ENCODE results near the gene POLN. TPM values are rescaled to one million over a fixed set of nuclear protein-coding genes. Genes with fewer than 3 reads are reported as not detected.
A peak's percentile ranks its signal among the peaks of the same experiment; 100 is the strongest.

Gene POLN
- polyA plus RNA-seq, 10 donors: 1.6 to 4.8 (median 2.4) TPM

GRCh38 chr4:2059726-2060602 lies 182.0 kb downstream of the POLN start:
- no peak for DNase-seq

GRCh38 chr4:2059046-2059725 lies 182.7 kb downstream of the POLN start, which contains the start of gene NAT8L:
Gene NAT8L, plus strand, starts transcription at chr4:2059327. Its CDS starts 185 bp downstream, at chr4:2059512.
- DNase-seq: peak in 1 of 3 donors; percentile 50

DNA sequence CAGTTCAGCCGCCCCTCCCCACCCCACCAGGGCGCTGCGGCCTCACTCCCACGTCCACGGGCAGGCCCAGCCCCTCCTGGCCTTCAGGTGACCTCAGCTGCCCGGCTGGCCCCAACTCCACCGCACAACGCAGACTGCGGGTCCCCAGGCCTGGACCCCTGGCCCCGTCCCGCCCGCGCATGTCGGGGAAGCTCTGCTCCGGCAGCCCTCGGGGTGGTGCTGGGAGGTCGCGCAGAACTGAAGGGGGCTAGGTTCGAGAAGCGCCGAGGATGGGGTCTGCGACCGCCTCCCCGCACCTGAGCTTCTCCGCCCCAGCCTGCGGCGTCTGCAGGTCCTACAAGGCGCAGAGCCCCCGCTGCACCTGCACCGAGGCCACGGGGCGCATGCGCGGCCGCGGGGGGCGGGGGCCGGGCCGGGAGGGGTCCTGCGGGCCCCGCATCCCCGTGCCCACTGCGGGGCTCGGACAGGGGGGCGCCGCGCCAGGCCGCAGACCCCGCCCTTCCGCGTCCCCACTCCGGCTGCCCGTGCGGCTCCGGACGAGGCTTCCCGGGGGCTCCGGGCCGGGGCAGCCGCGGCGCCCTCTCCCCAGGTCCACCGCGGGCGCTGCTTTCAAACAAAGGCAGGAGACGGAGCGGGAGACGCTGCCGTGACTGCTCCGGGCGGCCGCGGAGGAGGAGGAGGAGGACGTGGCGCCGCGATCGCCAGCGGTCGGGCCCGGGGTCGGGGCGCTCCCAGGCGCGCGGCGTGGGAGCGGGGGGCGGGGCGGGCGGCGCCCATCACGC lies 183.5 kb downstream of the POLN start:
- DNase-seq: no peak

DNA sequence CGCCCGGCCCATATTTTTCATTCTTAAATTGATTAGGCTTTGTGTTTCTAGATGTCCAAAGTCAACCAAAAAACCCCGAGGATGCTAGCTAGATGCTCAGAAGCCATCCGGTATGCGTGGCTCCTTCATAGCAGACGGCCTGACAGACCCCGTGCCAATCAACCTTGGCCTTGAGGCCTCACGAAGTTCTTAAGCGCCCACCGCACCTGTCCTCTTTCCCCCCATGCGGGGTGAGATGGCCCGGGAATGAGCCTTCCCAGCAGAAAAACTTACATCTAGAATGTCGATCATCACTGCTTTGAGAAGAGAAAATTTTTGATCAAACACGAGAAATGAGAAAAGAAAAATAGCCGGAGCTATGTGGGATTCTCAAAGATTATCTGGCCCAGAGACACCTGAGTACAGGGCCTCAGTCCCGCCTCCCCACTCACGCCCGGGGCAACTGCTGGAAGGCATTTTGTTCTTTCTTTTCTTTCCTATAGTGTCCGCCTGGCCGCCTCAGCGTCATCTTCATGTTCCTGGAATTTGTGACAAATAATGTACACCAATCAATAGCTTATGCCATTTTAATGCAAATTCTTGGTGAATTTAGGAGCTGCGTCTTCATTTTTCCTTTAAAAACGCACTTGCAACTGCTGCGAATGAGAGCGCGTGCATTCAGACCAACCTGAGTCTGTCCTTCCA lies 184.4 kb downstream of the POLN start:
- DNase-seq: no peak

- DNase-seq: no peak
These were observed 187.7 kb downstream of the POLN start for GRCh38 chr4:2054217-2054616.

GRCh38 chr4:2051086-2051485 lies 190.8 kb downstream of the POLN start:
- DNase-seq: no peak

DNA sequence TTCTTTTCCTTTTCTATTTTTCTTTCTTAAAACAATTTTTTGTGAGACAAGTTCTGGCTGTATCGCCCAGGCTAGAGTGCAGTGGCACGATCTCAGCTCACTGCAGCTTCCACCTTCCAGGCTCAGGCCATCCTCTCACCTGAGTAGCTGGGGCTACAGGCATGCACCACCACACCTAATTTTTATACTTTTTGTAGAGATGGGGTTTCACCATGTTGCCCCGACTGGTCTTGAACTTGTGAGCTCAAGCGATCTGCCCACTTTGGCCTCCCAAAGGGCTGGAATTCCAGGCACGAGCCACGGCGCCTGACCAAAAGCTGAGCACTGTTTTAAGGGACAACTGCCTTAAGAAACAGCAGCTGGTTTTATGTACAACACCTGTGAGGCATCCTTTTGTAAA lies 192.1 kb downstream of the POLN start:
- no peak for DNase-seq

DNA sequence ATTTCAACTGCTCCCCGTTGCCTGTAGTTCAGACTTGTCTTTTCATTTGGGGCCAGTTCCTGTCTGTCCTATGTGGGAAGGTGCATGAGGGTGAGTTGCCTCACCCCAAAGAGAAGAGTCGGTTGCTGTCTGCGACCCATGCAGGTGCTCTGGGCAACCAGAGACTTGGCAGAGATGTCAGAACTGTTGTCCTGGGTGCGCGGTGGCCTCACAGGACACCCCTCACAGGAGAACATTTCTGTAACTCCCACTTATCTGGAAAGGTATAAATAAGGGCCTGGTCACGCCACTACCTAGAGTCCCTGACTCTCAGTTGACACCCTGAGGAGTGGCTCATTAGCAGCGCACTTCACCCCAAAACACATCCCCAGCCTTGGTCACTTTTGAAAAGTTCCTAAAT lies 192.5 kb downstream of the POLN start:
- no peak for DNase-seq

DNA sequence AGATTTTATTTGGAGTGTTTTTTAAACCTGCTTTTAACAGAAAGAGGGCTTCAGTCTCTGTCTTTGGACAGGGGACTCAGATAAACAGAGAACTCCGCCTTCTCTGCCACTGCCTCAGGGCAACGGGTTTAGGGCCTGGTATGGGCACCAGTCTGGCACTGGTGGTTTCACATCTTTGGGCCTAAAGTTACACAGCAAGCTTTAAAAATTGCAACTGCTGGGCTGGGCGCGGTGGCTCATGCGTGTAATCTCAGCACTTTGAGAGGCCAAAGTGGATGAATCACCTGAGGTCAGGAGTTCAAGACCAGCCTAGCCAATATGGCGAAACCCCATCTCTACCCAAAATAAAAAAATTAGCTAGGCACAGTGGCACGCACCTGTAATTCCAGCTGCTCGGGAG lies 193.1 kb downstream of the POLN start:
- no peak for DNase-seq

- no peak for DNase-seq
These were observed 193.9 kb downstream of the POLN start for GRCh38 chr4:2047781-2048581.

DNA sequence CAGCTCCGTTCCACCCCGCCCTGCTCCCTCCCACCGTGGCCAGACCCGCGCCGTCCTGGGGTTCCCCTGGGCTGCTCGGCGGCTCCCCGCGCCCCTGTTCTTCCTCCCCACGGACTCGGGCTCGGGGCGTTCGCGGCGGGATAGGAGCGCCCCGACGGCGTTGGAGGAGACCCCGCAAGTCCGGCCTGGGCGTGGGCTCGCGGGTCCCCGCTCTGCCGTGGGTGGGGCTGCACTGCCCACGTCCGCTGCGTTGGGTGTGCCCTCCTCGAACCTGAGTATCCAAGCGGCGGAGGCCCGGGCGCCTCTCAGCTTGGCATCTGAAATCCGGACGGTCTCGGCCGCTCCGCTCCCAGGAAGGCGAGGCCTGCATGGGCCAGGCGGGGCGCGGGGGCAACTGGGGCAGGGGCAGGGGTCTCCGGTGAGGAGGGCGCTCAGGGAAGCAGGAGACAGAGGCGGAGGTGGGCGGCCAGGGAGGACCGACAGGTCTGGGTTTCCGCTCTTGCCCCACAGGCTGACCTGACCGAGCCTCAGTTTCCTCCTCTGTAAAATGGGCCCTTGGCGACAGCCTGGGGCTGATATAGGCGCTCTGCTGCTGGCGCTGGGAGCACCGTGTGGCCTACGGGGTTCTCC lies 194.8 kb downstream of the POLN start:
- no peak for DNase-seq

GRCh38 chr4:2046031-2046961 lies 195.6 kb downstream of the POLN start:
- no peak for DNase-seq

DNA sequence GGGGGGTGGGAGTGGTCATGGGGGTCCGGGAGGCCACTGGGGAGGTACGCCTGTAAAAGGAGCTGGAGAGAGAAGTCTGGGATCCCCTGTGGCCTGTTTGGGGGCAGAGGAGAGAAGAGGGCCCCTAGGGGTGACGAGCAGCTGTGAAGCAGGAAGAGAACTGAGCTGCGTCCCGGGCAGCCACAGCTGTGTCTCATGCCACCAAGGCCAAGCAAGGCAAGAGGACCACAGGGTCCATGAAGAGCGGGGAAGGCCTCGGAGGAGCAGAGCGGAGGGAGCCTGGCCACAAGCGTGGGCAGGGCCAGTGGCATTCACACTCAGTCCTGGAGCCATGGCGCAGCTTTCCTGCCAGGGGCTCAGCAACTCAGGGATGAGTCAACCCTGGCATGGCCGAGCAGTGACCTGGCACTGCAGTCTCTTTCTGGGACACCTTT lies 196.4 kb downstream of the POLN start:
- no peak for DNase-seq

DNA sequence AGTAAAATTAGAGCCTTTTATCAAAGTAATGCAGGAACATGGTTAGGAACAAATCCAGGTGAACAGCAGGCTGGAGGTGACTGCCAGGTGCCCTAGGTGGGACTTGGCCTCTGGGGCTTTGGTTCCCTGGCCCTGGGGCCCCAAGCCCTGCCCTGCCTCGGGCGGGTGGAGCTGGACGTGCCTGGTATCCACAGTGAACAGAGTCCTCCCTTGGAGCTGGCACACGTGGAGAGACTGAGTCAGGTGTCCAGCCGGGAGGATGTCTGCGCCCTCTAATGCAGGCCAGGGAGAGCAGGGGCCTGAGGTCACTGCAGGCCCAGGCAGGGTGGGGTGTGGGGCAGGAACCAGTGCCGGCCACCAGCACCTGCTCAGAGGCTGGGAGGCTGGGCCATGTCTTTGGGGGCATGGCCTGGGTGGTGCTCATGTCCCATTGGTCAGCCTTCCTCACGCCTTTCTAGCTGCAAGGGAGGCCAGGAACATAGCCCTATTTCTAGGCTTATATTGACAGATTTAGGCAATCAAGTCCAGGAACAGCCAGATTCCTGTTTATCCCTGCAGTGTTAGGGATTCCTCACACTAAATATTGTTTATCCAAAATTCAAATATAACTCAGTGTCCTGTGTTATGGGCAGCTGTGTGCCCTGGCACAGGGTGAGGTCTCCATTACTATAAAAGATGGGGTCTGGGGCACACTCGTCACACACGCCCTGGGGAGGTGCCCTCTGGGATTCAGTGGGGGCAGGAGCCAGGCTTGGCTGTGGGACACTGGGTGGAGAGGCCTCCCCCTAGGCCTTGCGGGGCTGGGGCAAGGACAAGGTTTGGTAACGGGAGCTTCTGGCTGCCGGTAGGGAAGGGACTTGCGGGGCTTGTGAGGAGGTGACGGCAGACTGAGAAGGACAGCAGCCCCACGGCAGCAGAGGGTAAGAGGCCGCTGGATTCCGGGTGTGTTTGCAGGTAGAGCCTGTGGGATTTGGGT lies 197.1 kb downstream of the POLN start:
- DNase-seq: no peak

DNA sequence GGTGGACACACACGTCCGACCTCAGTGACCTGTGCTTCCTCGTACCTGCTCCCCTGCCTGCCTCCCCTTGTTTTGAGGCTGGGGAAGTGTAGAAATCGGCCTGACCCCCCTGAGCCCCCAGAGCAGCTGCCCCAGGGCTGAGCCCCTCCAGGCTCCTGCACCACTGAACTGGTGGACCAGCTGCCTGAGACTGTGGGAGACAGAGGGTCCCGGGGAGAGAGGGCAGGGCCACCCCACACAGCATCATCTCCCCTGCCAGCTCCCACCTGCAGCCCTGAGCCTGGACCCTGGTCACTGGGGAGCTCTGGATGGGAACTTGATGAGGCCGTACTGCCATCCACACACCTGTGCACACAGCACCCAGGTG lies 197.8 kb downstream of the POLN start:
- DNase-seq: no peak

- DNase-seq: no peak
These were observed 198.4 kb downstream of the POLN start for GRCh38 chr4:2043396-2044118.

DNA sequence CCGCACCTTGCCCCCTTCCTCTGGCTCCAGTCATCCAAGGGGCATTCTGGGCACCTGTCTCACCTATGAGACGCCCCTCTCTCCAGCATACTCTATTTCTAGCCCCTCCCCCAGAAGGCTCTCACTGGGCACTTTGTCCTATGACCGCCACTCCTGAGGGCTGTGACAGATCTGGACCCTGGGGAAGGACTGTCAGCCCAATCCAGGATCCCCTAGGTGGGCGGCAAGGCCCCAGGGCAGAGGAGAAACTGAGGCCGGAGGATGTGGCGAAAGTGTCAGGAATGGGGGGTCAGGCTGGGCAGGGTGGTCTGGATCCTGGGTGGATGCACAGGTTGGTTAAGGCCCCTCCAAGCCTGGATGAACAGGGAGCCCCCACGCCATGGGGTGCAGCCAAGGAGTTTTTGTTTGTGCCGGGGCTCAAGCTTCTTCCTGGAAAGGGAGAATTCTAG lies 198.9 kb downstream of the POLN start:
- DNase-seq: no peak
